SIG-M5 treated with dmso at 0.1 percent for 504 hours (cell line): ENCODE data around the gene CYP1A2.

ENCODE experiments used
- DNase-seq: peaks from one replicate; lab custom pipeline; 2025; ENCODE audit not compliant: unreplicated experiment; lab: John Stamatoyannopoulos, UW

Gene CYP1A2

GRCh38 chr15:74788042-74788682, 39.5 kb downstream of the CYP1A2 start:
- DNase-seq, result peak; percentile 54

- peak; percentile 45 for DNase-seq
Measured at GRCh38 chr15:74788683-74789151, 40.1 kb downstream of the CYP1A2 start.

GRCh38 chr15:74789171-74789631, 40.6 kb downstream of the CYP1A2 start:
- peak; percentile 28 for DNase-seq

GRCh38 chr15:74789741-74790079, 41.1 kb downstream of the CYP1A2 start:
- DNase-seq, result no peak

GRCh38 chr15:74790080-74790916, 41.7 kb downstream of the CYP1A2 start:
- peak; percentile 88 for DNase-seq

DNA sequence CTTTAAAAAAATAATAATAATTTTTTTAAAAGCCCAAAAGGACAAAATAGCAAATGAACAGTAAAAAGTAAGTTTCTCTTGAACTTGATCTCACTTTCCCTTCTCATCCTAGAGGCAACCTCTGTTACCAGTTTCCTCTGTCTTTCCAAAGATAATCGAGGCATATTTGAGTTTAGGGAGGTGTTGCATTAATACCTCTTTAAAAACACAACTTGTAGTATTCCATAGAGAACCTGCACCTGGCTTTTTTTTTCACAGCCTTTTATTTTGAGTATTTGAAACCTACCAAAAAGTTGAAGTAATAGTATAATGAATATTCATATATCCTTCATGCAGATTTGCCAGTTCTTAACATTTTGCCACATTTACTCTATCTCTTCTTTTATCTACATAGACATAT, 42.4 kb downstream of the CYP1A2 start:
- DNase-seq, result no peak

DNA sequence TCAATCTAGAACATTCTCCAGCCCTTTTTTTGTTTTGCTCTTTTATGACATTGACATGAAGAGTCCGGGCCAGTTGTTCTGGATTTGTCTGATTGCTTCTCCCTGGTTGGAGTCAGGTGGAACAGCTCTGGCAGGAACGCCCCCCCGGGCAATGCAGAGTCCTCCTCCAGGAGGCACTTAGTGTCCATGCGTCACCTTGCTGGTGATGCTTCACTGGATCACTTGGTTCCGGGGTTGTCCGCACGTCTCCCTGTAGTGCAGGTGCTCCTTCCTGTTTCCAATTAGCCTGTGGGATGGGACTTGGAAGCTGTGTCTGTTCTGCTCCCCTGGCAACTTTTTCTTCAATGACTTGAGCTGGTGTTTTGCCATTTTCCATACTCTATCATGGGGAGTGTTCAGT, 43.0 kb downstream of the CYP1A2 start:
- no peak for DNase-seq

DNA sequence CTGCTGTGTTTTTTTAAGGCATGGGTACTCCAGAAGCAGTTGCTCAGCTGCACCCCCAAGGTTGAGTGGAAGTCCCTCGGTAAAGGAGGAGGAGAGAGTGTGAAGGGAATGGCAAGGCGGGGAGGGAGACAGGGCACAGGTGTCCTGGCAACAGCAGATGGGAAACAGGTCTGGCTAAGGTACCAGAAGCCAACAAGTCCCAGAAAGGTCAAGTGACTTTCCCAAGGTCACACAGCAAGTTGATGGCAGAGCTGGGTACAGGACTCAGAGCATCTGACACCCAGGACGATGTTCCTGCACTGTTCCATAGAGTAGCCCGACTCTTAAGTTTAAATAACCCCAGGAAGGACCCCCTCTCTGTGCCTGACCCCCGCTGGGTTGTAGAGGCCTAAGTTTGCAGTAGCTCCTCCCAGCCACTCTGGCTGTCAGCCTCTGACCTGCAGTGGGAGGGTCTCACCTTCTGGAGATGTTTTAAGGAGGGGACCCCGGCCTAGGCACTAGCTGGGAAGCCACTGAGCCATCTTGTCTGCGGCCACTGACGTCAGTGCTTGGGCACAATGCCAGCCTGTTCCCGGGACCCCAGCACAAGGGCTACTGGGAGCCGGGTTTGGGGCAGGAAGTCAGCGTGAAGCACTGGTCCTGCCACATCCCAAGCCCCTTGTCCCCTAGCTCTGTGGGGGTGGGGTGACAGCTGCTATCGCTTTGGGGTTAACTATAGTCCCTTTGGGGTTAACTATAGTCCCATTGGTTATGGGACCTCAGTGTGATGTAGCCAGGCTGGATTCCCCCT, 43.8 kb downstream of the CYP1A2 start:
- no peak for DNase-seq

- DNase-seq, result peak; percentile 35
Measured at GRCh38 chr15:74793135-74794028, 44.7 kb downstream of the CYP1A2 start.

- no peak for DNase-seq
Measured at GRCh38 chr15:74794248-74794969, 45.8 kb downstream of the CYP1A2 start.

GRCh38 chr15:74794970-74795349, 46.3 kb downstream of the CYP1A2 start:
- no peak for DNase-seq

DNA sequence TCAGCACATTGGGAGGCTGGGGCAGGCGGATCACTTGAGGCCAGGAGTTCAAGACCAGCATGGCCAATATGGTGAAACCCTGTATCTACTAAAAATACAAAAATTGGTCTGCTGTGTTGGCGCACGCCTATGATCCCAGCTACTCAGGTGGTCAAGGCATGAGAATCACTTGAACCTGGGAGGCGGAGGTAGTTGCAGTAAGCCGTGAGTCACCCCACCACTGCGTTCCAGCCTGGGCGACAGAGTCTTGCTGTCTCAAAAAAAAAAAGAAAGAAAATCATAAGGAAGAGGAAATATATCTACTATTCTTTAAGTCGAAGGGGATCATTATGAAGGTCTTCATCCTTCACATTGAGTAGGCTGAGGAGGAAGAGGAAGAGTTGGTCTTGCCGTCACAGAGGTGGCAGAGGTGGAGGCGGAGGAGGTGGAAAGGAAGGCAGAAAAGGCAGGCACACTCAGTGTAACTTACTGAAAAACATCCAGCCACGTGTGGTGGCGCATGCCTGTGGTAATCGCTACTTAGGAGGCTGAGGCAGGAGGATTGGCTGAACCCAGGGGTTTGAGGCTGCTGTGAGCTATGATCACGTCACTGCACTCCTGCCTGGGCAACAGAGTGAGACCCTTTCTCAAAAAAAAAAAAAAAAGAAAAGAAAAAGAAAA, 47.5 kb downstream of the CYP1A2 start:
- DNase-seq, result no peak

- no peak for DNase-seq
Measured at GRCh38 chr15:74798388-74799254, 50.0 kb downstream of the CYP1A2 start.

GRCh38 chr15:74799255-74799855, 50.7 kb downstream of the CYP1A2 start:
- DNase-seq, result no peak

GRCh38 chr15:74799856-74800558, 51.4 kb downstream of the CYP1A2 start:
- DNase-seq, result peak; percentile 77

- no peak for DNase-seq
Measured at GRCh38 chr15:74800559-74801094, 52.0 kb downstream of the CYP1A2 start.

DNA sequence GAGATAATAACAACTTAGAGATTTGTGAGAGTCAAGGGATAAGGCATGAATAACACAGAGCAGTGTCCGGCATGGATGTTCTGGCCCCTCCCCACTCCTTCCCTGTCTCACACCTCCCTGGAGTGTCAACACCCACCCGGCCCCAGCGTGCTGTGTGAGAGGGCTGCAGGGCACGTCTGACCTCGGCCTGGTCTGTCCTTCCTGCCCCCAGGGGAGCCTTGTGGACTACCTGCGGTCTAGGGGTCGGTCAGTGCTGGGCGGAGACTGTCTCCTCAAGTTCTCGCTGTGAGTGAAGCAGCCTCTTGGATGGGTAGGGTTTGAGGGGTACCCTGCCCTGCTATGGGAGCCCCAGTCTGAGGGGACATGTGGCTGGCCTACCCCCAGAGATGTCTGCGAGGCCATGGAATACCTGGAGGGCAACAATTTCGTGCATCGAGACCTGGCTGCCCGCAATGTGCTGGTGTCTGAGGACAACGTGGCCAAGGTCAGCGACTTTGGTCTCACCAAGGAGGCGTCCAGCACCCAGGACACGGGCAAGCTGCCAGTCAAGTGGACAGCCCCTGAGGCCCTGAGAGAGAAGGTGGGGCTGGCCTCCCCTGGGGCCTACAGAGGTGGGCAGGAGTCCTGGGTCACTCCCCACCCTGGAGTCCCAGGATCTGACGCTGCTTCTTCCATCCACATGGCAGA, 52.8 kb downstream of the CYP1A2 start:
- no peak for DNase-seq
